Psoas muscle (tissue), 8 donors: Measurements from ENCODE around the gene NFIC. TPM values are rescaled to one million over a fixed set of nuclear protein-coding genes. Genes with fewer than 3 reads are reported as not detected.

ENCODE experiments used
- ATAC-seq, 4 donors: fragments of 200-7000 bp; cut with Tn5 transposase; one replicate each; pipeline ENCODE4 v1.9.1; 2020; ENCODE audit warnings: moderate library complexity in 3 of 4, mild to moderate bottlenecking in 2 of 4
- DNase-seq, 2 donors: peaks; one replicate each; pipeline ENCODE4 v3.0.0-alpha.2; 2020
- H3K27ac ChIP-seq: fragments of 200-600 bp; one replicate; pipeline ENCODE4 v1.8.0; 2022
- H3K27me3 ChIP-seq, 3 donors: fragments of 200-600 bp in 1 of 3; one replicate each; pipeline versions ENCODE4 v1.6.1 to v1.8.0; 2013 to 2022; ENCODE audit warnings: low read length in 2 of 3, mild to moderate bottlenecking in 2 of 3, moderate library complexity in 1 of 3; ENCODE audit not compliant: insufficient read depth in 3 of 3
- H3K36me3 ChIP-seq, 2 donors: fragments of 200-600 bp in 1 of 2; one replicate each; pipeline versions ENCODE4 v1.6.1 to v1.8.0; 2013 to 2022; ENCODE audit warnings: low read depth in 1 of 2, mild to moderate bottlenecking in 1 of 2, moderate library complexity in 1 of 2; ENCODE audit not compliant: insufficient read depth in 1 of 2
- H3K4me1 ChIP-seq: fragments of 200-600 bp; one replicate; pipeline ENCODE4 v1.8.0; 2022
- H3K4me3 ChIP-seq: fragments of 200-600 bp; one replicate; pipeline ENCODE4 v1.8.0; 2022; ENCODE audit warnings: mild to moderate bottlenecking
- H3K9me3 ChIP-seq: fragments of 200-600 bp; one replicate; pipeline ENCODE4 v1.8.0; 2022
- CTCF ChIP-seq: fragments of 200-600 bp; IDR thresholded peaks from one replicate; pipeline ENCODE4 v1.8.0; 2022; ENCODE audit warnings: antibody characterized with exemption
- WGBS, 3 donors: extraction: QIAGEN DNeasy Blood & Tissue Kit; methylation state at CpG; one replicate each; pipeline versions ENCODE4 v1.1.6 to v1.1.7; 2013; 5-methylcytosine and 5-hydroxymethylcytosine counted together
- intact Hi-C, 2 donors: fragments of 100-400 bp; cut with DNase I; formaldehyde crosslinking; loops; one replicate each; pipeline versions ENCODE4 v1.11.0 to v1.14.2; 2022
- polyA plus RNA-seq, 3 donors: library from polyadenylated mRNA; stranded (reverse); fragments of 200-250 nt; gene quantifications; one replicate each; pipeline ENCODE4 v1.2.3, GENCODE V29; 2013
- total RNA-seq, 4 donors: library from RNA; stranded (reverse); fragmentation: NEBNext Ultra II Directional in 2 of 4; extraction: Animal tissue kit (Norgen Biotek cat#: 25700) in 2 of 4; gene quantifications; one replicate each; pipeline versions ENCODE4 v1.2.1 to v1.2.4, GENCODE V29; 2021 to 2023
- donor health status: healthy with polysubstance abuse.
- donor health status: DM: no; HTN: no; CAD: no; lungs with moderate emphysema.
- donor health status: Bipolar disorder and iron deficiency.
- donor health status: healthy.
- donor health status: DM: yes; HTN: yes; CAD: no.
- donor health status: DM: no; HTN: no; CAD: no.
- donor health status: DM: no; HTN: no; CAD: no.
- donor health status: DM: yes; HTN: yes; CAD: no.

Gene NFIC
- total and polyA plus RNA-seq, 7 donors = 100.0 to 439 (median 270) TPM

DNA sequence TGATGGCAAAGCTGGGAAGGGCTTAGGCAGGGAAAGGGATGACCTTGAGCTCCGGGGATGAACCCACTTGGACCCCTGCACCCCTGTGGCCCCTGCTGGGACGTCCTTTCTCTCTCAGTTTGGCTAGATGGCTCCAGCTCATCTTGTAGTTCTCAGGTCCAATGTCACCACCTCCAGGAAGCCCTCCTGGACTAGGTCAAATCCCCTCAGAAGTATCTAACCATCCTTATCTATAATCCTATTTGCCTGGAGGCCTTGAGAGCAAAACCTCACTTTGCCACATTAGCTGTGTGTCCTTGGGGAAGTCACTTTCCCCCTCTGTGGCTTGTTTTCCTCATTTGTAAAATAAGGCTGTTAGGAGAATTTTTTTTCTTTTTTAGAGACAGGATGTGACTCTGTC lies 42.7 kb upstream of the NFIC start:
- intact Hi-C loops = no loop called here
- TF ChIP-seq CTCF = no peak
- WGBS, 3 donors = 41 to 52% (median 44%) methylated on average over 2 of the region's 2 CpGs
- no peaks in the 10 kb centered on the region for H3K9me3 ChIP-seq
- peaks cover 0 to 18% (median 11%) of the 10 kb centered on the region in 3 donors for H3K27me3 ChIP-seq
- H3K4me3 ChIP-seq = no peak overlapping the region
- H3K27ac ChIP-seq = no peak overlapping the region
- H3K4me1 ChIP-seq = peaks cover 6% of the 10 kb centered on the region
- ATAC-seq (no peak), DNase-seq (no peak)
- H3K36me3 ChIP-seq = no peaks in the 10 kb centered on the region

GRCh38 chr19:3324405-3324856 lies 42.0 kb upstream of the NFIC start:
- 40 to 44% (median 42%) methylated on average over 5 of the region's 5 CpGs for WGBS, 3 donors
- intact Hi-C loops = no loop called here
- peak; percentile 58 for TF ChIP-seq CTCF
- peaks cover 6% of the 10 kb centered on the region for H3K4me1 ChIP-seq
- H3K27me3 ChIP-seq = peaks cover 0 to 17% (median 11%) of the 10 kb centered on the region in 3 donors
- DNase-seq (peak; percentile 63 to 80), ATAC-seq (peak in 3 of 4 donors; percentile 44 to 53 (median 53))
- H3K9me3 ChIP-seq = no peaks in the 10 kb centered on the region
- no peaks in the 10 kb centered on the region for H3K36me3 ChIP-seq
- no peak overlapping the region for H3K4me3 ChIP-seq
- no peak overlapping the region for H3K27ac ChIP-seq

DNA sequence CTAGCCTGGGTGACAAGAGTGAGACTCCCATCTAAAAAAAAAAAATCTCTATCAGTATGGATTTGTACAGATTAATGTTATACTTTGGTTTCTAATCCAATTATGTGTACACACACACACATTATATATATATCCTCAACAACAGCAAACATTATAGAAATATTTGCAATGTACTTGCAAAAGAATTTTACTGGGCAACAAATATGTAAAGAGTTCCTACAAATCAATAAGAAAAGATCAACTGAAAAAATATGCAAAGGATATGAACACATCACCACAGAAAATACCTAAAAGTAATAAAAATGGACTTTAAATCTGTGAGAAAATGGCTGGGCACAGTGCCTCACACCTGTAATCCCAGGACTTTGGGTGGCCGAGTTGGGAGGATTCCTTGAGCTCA lies 40.9 kb upstream of the NFIC start:
- Histone ChIP-seq H3K27me3 (peaks cover 0 to 7% (median 4%) of the 10 kb centered on the region in 3 donors), H3K4me3 (no peak overlapping the region), H3K9me3 (no peaks in the 10 kb centered on the region), H3K27ac (no peak overlapping the region), H3K4me1 (peaks cover 6% of the 10 kb centered on the region), H3K36me3 (no peaks in the 10 kb centered on the region)
- WGBS, 3 donors = 71 to 83% (median 77%) methylated on average over 1 of the region's 1 CpG
- ATAC-seq = no peak
- no peak for DNase-seq
- intact Hi-C loops = no loop called here
- TF ChIP-seq CTCF = no peak

DNA sequence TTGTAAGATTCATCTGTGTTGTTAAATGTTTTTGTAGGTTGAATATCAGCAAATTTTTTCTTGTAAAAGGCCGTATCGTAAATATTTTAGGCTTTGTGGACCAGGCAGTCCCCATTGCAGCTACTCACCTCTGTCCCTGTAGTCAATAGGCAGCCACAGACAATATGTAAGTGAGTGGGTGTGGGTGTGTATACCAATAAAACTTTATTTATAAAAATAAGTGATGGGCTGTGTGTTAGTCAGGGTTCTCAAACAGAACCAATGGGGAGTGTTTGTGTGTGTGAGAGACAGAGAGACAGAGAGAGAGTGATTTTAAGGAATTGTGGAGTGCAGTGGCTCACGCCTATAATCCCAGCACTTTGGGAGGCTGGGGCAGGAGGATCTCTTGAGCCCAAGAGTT lies 37.6 kb upstream of the NFIC start:
- H3K4me1 ChIP-seq = peaks cover 6% of the 10 kb centered on the region
- intact Hi-C loops = no loop called here

More for the DNA sequence above, 37.6 kb upstream of the NFIC start:
- no peak for DNase-seq
- no peak for ATAC-seq
- H3K9me3 ChIP-seq = no peaks in the 10 kb centered on the region
- no peak for TF ChIP-seq CTCF
- H3K27ac ChIP-seq = no peak overlapping the region
- 95 to 99% (median 99%) methylated on average over 3 of the region's 3 CpGs for WGBS, 3 donors
- H3K4me3 ChIP-seq = no peak overlapping the region
- H3K36me3 ChIP-seq = no peaks in the 10 kb centered on the region
- H3K27me3 ChIP-seq = no peaks in the 10 kb centered on the region
